ENCODE data around the gene PNPLA4. TPM values are rescaled to one million over a fixed set of nuclear protein-coding genes. Genes with fewer than 3 reads are reported as not detected.

The PNPLA4 gene
- total and polyA plus RNA-seq, 2 of the 13 experiments (the other 11 are each of a cell fraction or from before 2014, with no cell fraction given): 13.0 to 17.7 TPM

- TF ChIP-seq ZHX2 (IDR thresholded peaks at IDR 0.05; ENCODE audit: low read depth): no peak
- no peak for TF ChIP-seq ZHX2 (CRISPR knock-in tag; IDR thresholded peaks at IDR 0.05; ENCODE audit: borderline replicate concordance)
- TF ChIP-seq DBP (CRISPR knock-in tag; IDR thresholded peaks at IDR 0.05; ENCODE audit: not compliant biosample characterization): no peak
- TF ChIP-seq TGIF2 (CRISPR knock-in tag; IDR thresholded peaks at IDR 0.05): no peak
- no peak for TF ChIP-seq ZNF543 (CRISPR knock-in tag; IDR thresholded peaks at IDR 0.05)
- no peak for TF ChIP-seq ZNF44 (CRISPR knock-in tag; IDR thresholded peaks at IDR 0.05)
- TF ChIP-seq CCDC6 (CRISPR knock-in tag; IDR thresholded peaks at IDR 0.05): no peak
- peak; percentile 42; the same call in 1 of the 2 replicates for TF ChIP-seq HDAC1 (CRISPR knock-in tag; IDR thresholded peaks at IDR 0.05)
- 0 out of 2 replicates have a peak, but pooled peaks have one; percentile 43 for TF ChIP-seq SRY (CRISPR knock-in tag; IDR thresholded peaks at IDR 0.05)
- no peak for TF ChIP-seq ZNF672 (CRISPR knock-in tag; IDR thresholded peaks at IDR 0.05)
- no peak for TF ChIP-seq ONECUT2 (CRISPR knock-in tag; IDR thresholded peaks at IDR 0.05)
- no peak for TF ChIP-seq ZNF704 (CRISPR knock-in tag; IDR thresholded peaks at IDR 0.05; ENCODE audit: borderline replicate concordance)
- peak; percentile 58; the same call in 1 of the 2 replicates for TF ChIP-seq TAF1 (CRISPR knock-in tag; IDR thresholded peaks at IDR 0.05)
- no peak for TF ChIP-seq RCOR2 (CRISPR knock-in tag; IDR thresholded peaks at IDR 0.05)
- TF ChIP-seq MIER2 (CRISPR knock-in tag; IDR thresholded peaks at IDR 0.05): no peak
- no peak for TF ChIP-seq ZNF512 (CRISPR knock-in tag; IDR thresholded peaks at IDR 0.05)
- peak; percentile 46; the same call in 1 of the 2 replicates for TF ChIP-seq DMAP1 (CRISPR knock-in tag; IDR thresholded peaks at IDR 0.05)
- no peak for TF ChIP-seq ARNTL (CRISPR knock-in tag; IDR thresholded peaks at IDR 0.05)
- TF ChIP-seq ELF3 (CRISPR knock-in tag; IDR thresholded peaks at IDR 0.05): peak; percentile 19; the same call in 1 of the 2 replicates
- TF ChIP-seq SP5 (CRISPR knock-in tag; IDR thresholded peaks at IDR 0.05; ENCODE audit: borderline replicate concordance, low read depth): peak; percentile 12; the same call in 1 of the 2 replicates
Observed at GRCh38 chrX:7927259-7928167, at the start of gene PNPLA4 (continued).
